ENCODE results near the gene SERPINE2.
"Not testable (repeated sequence)": the region's sequence is repeated elsewhere in the genome, so short reads cannot be mapped to it uniquely, and the experiment has no call there.

Gene SERPINE2

GRCh38 chr2:224014336-224014735, 24.8 kb downstream of the SERPINE2 start:
- no peak for DNase-seq (ENCODE audit: low read depth)

- DNase-seq (ENCODE audit: low read depth): no peak
Measured at GRCh38 chr2:224011837-224012236, 27.2 kb downstream of the SERPINE2 start.

GRCh38 chr2:224009605-224010315, 29.3 kb downstream of the SERPINE2 start:
- no peak for DNase-seq (ENCODE audit: low read depth)

- DNase-seq (ENCODE audit: low read depth): no peak
Measured at GRCh38 chr2:224008702-224009261, 30.3 kb downstream of the SERPINE2 start.

GRCh38 chr2:224004105-224004695, 34.9 kb downstream of the SERPINE2 start:
- DNase-seq (ENCODE audit: low read depth): no peak

GRCh38 chr2:224000662-224001061, 38.4 kb downstream of the SERPINE2 start:
- not testable (repeated sequence) for DNase-seq (ENCODE audit: low read depth)

GRCh38 chr2:223999862-224000261, 39.2 kb downstream of the SERPINE2 start:
- no peak for DNase-seq (ENCODE audit: low read depth)

GRCh38 chr2:223998948-223999347, 40.1 kb downstream of the SERPINE2 start:
- DNase-seq (ENCODE audit: low read depth): no peak

- DNase-seq (ENCODE audit: low read depth): no peak
Measured at GRCh38 chr2:223997938-223998337, 41.1 kb downstream of the SERPINE2 start.

- no peak for DNase-seq (ENCODE audit: low read depth)
Measured at GRCh38 chr2:223996391-223996790, 42.7 kb downstream of the SERPINE2 start.

GRCh38 chr2:223995569-223995968, 43.5 kb downstream of the SERPINE2 start:
- no peak for DNase-seq (ENCODE audit: low read depth)

GRCh38 chr2:223994562-223995162, 44.4 kb downstream of the SERPINE2 start:
- DNase-seq (ENCODE audit: low read depth): no peak

GRCh38 chr2:223993634-223994232, 45.4 kb downstream of the SERPINE2 start:
- DNase-seq (ENCODE audit: low read depth): no peak

GRCh38 chr2:223991611-223992010, 47.5 kb downstream of the SERPINE2 start:
- no peak for DNase-seq (ENCODE audit: low read depth)

GRCh38 chr2:223989856-223990232, 49.2 kb downstream of the SERPINE2 start:
- DNase-seq (ENCODE audit: low read depth): no peak

GRCh38 chr2:223989206-223989855, 49.8 kb downstream of the SERPINE2 start:
- DNase-seq (ENCODE audit: low read depth): no peak

GRCh38 chr2:223981241-223981640, 57.8 kb downstream of the SERPINE2 start:
- no peak for DNase-seq (ENCODE audit: low read depth)

- DNase-seq (ENCODE audit: low read depth): no peak
Measured at GRCh38 chr2:223980803-223981202, 58.3 kb downstream of the SERPINE2 start.

- no peak for DNase-seq (ENCODE audit: low read depth)
Measured at GRCh38 chr2:223980397-223980735, 58.7 kb downstream of the SERPINE2 start.

- no peak for DNase-seq (ENCODE audit: low read depth)
Measured at GRCh38 chr2:223979730-223980396, 59.2 kb downstream of the SERPINE2 start.

- no peak for DNase-seq (ENCODE audit: low read depth)
Measured at GRCh38 chr2:223978451-223978850, 60.6 kb downstream of the SERPINE2 start.

All from non-pigmented ciliary epithelial cell (primary cell).